BE2C (cell line): ENCODE results near the gene PHKA1.
"Not testable (repeated sequence)": the region's sequence is repeated elsewhere in the genome, so short reads cannot be mapped to it uniquely, and the experiment has no call there.

ENCODE experiments used
- DNase-seq: peaks from one replicate; pipeline ENCODE4 v3.0.0-alpha.2; 2020
- H3K27me3 ChIP-seq: fragments of 250-450 bp; sonication (Bioruptor Pico); 2 replicates; pipeline ENCODE4 v1.5.1; 2020; ENCODE audit warnings: mild to moderate bottlenecking
- H3K36me3 ChIP-seq: fragments of 250-450 bp; sonication (Bioruptor Pico); 2 replicates; pipeline ENCODE4 v1.5.1; 2020; ENCODE audit warnings: mild to moderate bottlenecking
- H3K4me1 ChIP-seq: fragments of 250-450 bp; sonication (Bioruptor Pico); 2 replicates; pipeline ENCODE4 v1.5.1; 2020
- H3K4me3 ChIP-seq: 2 replicates; pipeline ENCODE4 v1.5.1; 2011; ENCODE audit warnings: low read depth, low read length
- H3K9me3 ChIP-seq: fragments of 250-450 bp; sonication (Bioruptor Pico); 2 replicates; pipeline ENCODE4 v1.5.1; 2020
- CTCF ChIP-seq: IDR thresholded peaks from 2 replicates; pipeline ENCODE4 v1.5.1; 2012; ENCODE audit warnings: mild to moderate bottlenecking, low read depth, low read length

Gene PHKA1

GRCh38 chrX:72693477-72693876 is 20.6 kb downstream of the PHKA1 start:
- Histone ChIP-seq H3K27me3 (no peaks in the 10 kb centered on the region), H3K9me3 (no peaks in the 10 kb centered on the region)

GRCh38 chrX:72687396-72687795 is 26.7 kb downstream of the PHKA1 start:
- Histone ChIP-seq H3K27me3 (no peaks in the 10 kb centered on the region), H3K36me3 (no peaks in the 10 kb centered on the region), H3K9me3 (no peaks in the 10 kb centered on the region), H3K4me3 (no peak overlapping the region), H3K4me1 (no peaks in the 10 kb centered on the region)
- no peak for TF ChIP-seq CTCF
- DNase-seq, result no peak

More at GRCh38 chrX:72693477-72693876, 20.6 kb downstream of the PHKA1 start:
- H3K4me3 ChIP-seq, result no peak overlapping the region
- no peaks in the 10 kb centered on the region for H3K36me3 ChIP-seq
- DNase-seq, result no peak
- TF ChIP-seq CTCF, result no peak
- no peaks in the 10 kb centered on the region for H3K4me1 ChIP-seq

GRCh38 chrX:72685810-72686456 is 28.2 kb downstream of the PHKA1 start:
- Histone ChIP-seq H3K4me1 (no peaks in the 10 kb centered on the region), H3K9me3 (no peaks in the 10 kb centered on the region), H3K4me3 (no peak overlapping the region), H3K36me3 (no peaks in the 10 kb centered on the region), H3K27me3 (no peaks in the 10 kb centered on the region)
- no peak for TF ChIP-seq CTCF
- no peak for DNase-seq

- Histone ChIP-seq H3K4me3 (no peak overlapping the region), H3K4me1 (no peaks in the 10 kb centered on the region), H3K9me3 (no peaks in the 10 kb centered on the region), H3K36me3 (no peaks in the 10 kb centered on the region), H3K27me3 (no peaks in the 10 kb centered on the region)
- TF ChIP-seq CTCF, result no peak
- DNase-seq, result no peak
Observed at GRCh38 chrX:72685018-72685417, 29.1 kb downstream of the PHKA1 start.

GRCh38 chrX:72683631-72684030 is 30.5 kb downstream of the PHKA1 start:
- TF ChIP-seq CTCF, result no peak
- Histone ChIP-seq H3K9me3 (no peaks in the 10 kb centered on the region), H3K27me3 (no peaks in the 10 kb centered on the region), H3K4me3 (no peak overlapping the region), H3K4me1 (no peaks in the 10 kb centered on the region), H3K36me3 (no peaks in the 10 kb centered on the region)
- DNase-seq, result no peak

GRCh38 chrX:72676465-72676864 is 37.6 kb downstream of the PHKA1 start:
- no peaks in the 10 kb centered on the region for H3K36me3 ChIP-seq

GRCh38 chrX:72673951-72674350 is 40.2 kb downstream of the PHKA1 start:
- not testable (repeated sequence) for DNase-seq, H3K4me1 ChIP-seq, H3K36me3 ChIP-seq, H3K27me3 ChIP-seq, H3K4me3 ChIP-seq, H3K9me3 ChIP-seq

More at GRCh38 chrX:72676465-72676864, 37.6 kb downstream of the PHKA1 start:
- H3K9me3 ChIP-seq, result no peaks in the 10 kb centered on the region
- H3K4me3 ChIP-seq, result no peak overlapping the region
- no peaks in the 10 kb centered on the region for H3K27me3 ChIP-seq
- no peaks in the 10 kb centered on the region for H3K4me1 ChIP-seq
- TF ChIP-seq CTCF, result no peak
- DNase-seq, result no peak

- DNase-seq, H3K9me3 ChIP-seq, H3K4me1 ChIP-seq, H3K36me3 ChIP-seq, H3K4me3 ChIP-seq, H3K27me3 ChIP-seq: not testable (repeated sequence)
Observed at GRCh38 chrX:72669508-72669907, 44.6 kb downstream of the PHKA1 start.
